ENCODE results near the gene TNNI3. TPM values are rescaled to one million over a fixed set of nuclear protein-coding genes. Genes with fewer than 3 reads are reported as not detected.

The TNNI3 gene
- total RNA-seq, 1 donor from 2014 or later = 3.6 TPM

- DNase-seq (ENCODE audit: low spot score) = no peak
Measured at GRCh38 chr19:55147545-55148251, 9.8 kb downstream of the TNNI3 start.

- DNase-seq (ENCODE audit: low spot score) = peak; percentile 28
Measured at GRCh38 chr19:55146705-55147273, 10.7 kb downstream of the TNNI3 start.

GRCh38 chr19:55146078-55146704 is 11.3 kb downstream of the TNNI3 start:
- no peak for DNase-seq (ENCODE audit: low spot score)

GRCh38 chr19:55145232-55145631 is 12.3 kb downstream of the TNNI3 start:
- DNase-seq (ENCODE audit: low spot score) = no peak

GRCh38 chr19:55141696-55142095 is 15.8 kb downstream of the TNNI3 start:
- no peak for DNase-seq (ENCODE audit: low spot score)

GRCh38 chr19:55137915-55138314 is 19.6 kb downstream of the TNNI3 start:
- no peak for DNase-seq (ENCODE audit: low spot score)

- DNase-seq (ENCODE audit: low spot score) = no peak
Measured at GRCh38 chr19:55136399-55137102, 21.0 kb downstream of the TNNI3 start.

GRCh38 chr19:55134736-55135135 is 22.8 kb downstream of the TNNI3 start:
- no peak for DNase-seq (ENCODE audit: low spot score)

GRCh38 chr19:55133639-55134444 is 23.7 kb downstream of the TNNI3 start:
- DNase-seq (ENCODE audit: low spot score) = no peak

- DNase-seq (ENCODE audit: low spot score) = no peak
Measured at GRCh38 chr19:55132453-55133129, 24.9 kb downstream of the TNNI3 start.

GRCh38 chr19:55131421-55131820 is 26.1 kb downstream of the TNNI3 start:
- DNase-seq (ENCODE audit: low spot score) = no peak

- no peak for DNase-seq (ENCODE audit: low spot score)
Measured at GRCh38 chr19:55119053-55119452, 38.5 kb downstream of the TNNI3 start.

- peak; percentile 69 for DNase-seq (ENCODE audit: low spot score)
Measured at GRCh38 chr19:55118401-55118991, 39.0 kb downstream of the TNNI3 start.

GRCh38 chr19:55117663-55118391 is 39.7 kb downstream of the TNNI3 start:
- DNase-seq (ENCODE audit: low spot score) = peak; percentile 100

- no peak for DNase-seq (ENCODE audit: low spot score)
Measured at GRCh38 chr19:55116859-55117662, 40.5 kb downstream of the TNNI3 start, which contains the start of gene PPP1R12C. Gene PPP1R12C, minus strand, starts transcription at chr19:55117637. Its CDS starts 94 bp downstream, at chr19:55117543.

GRCh38 chr19:55116232-55116858 is 41.2 kb downstream of the TNNI3 start:
- DNase-seq (ENCODE audit: low spot score) = peak; percentile 83

- DNase-seq (ENCODE audit: low spot score) = no peak
Measured at GRCh38 chr19:55115446-55116065, 42.0 kb downstream of the TNNI3 start.
